ENCODE measurements around the gene PIRT.
"Not testable (repeated sequence)": the region's sequence is repeated elsewhere in the genome, so short reads cannot be mapped to it uniquely, and the experiment has no call there.

PIRT gene

GRCh38 chr17:10837921-10838320 is at the start of gene PIRT:
TSS of gene PIRT (minus strand) at chr17:10838087. CDS start at chr17:10825645, 12,442 bp downstream.
- DNase-seq, result no peak

GRCh38 chr17:10881959-10882358 is 44.1 kb upstream of the PIRT start:
- no peak for DNase-seq

GRCh38 chr17:10879190-10879836 is 41.4 kb upstream of the PIRT start:
- no peak for DNase-seq

- peak; percentile 1 for DNase-seq
Measured at GRCh38 chr17:10875984-10876555, 38.2 kb upstream of the PIRT start.

- no peak for DNase-seq
Measured at GRCh38 chr17:10875430-10875851, 37.6 kb upstream of the PIRT start.

GRCh38 chr17:10871914-10872313 is 34.0 kb upstream of the PIRT start:
- no peak for DNase-seq

GRCh38 chr17:10870336-10871050 is 32.6 kb upstream of the PIRT start:
- no peak for DNase-seq

GRCh38 chr17:10868744-10869143 is 30.9 kb upstream of the PIRT start:
- DNase-seq, result not testable (repeated sequence)

- no peak for DNase-seq
Measured at GRCh38 chr17:10859051-10859450, 21.2 kb upstream of the PIRT start.

GRCh38 chr17:10857976-10858375 is 20.1 kb upstream of the PIRT start:
- DNase-seq, result no peak

GRCh38 chr17:10846636-10847035 is 8.7 kb upstream of the PIRT start:
- DNase-seq, result not testable (repeated sequence)

- DNase-seq, result no peak
Measured at GRCh38 chr17:10845388-10845751, 7.5 kb upstream of the PIRT start.

- DNase-seq, result peak; percentile 50
Measured at GRCh38 chr17:10844621-10845387, 6.9 kb upstream of the PIRT start.

GRCh38 chr17:10843811-10844210 is 5.9 kb upstream of the PIRT start:
- no peak for DNase-seq

- no peak for DNase-seq
Measured at GRCh38 chr17:10842658-10843057, 4.8 kb upstream of the PIRT start.

- DNase-seq, result no peak
Measured at GRCh38 chr17:10838682-10839081, 795 bp upstream of the PIRT start.

- DNase-seq, result no peak
Measured at GRCh38 chr17:10836966-10837590, 809 bp downstream of the PIRT start.

- DNase-seq, result no peak
Measured at GRCh38 chr17:10836145-10836544, 1.7 kb downstream of the PIRT start.

- no peak for DNase-seq
Measured at GRCh38 chr17:10831696-10832095, 6.2 kb downstream of the PIRT start.

- no peak for DNase-seq
Measured at GRCh38 chr17:10827898-10828552, 9.9 kb downstream of the PIRT start.

- DNase-seq, result no peak
Measured at GRCh38 chr17:10824874-10825273, 13.0 kb downstream of the PIRT start.

- no peak for DNase-seq
Measured at GRCh38 chr17:10821770-10822169, 16.1 kb downstream of the PIRT start.

- no peak for DNase-seq
Measured at GRCh38 chr17:10821054-10821453, 16.8 kb downstream of the PIRT start.
